ENCODE data around the gene AFF3. TPM values are rescaled to one million over a fixed set of nuclear protein-coding genes. Genes with fewer than 3 reads are reported as not detected.
A peak's percentile ranks its signal among the peaks of the same experiment; 100 is the strongest.

AFF3 gene
- total and polyA plus RNA-seq, 8 donors = 16.4 to 42.0 (median 21.4) TPM

- intact Hi-C loops (cut with DNase I) = no loop called here
- ATAC-seq = no peak
These were observed 533.5 kb downstream of the AFF3 start for GRCh38 chr2:99608861-99609260.

GRCh38 chr2:99607861-99608491, 534.4 kb downstream of the AFF3 start:
- Histone ChIP-seq H3K9me3 (no peaks in the 10 kb centered on the region), H3K36me3 (no peaks in the 10 kb centered on the region), H3K27me3 (no peaks in the 10 kb centered on the region), H3K4me3 (no peak overlapping the region), H3K4me1 (no peaks in the 10 kb centered on the region), H3K27ac (no peak overlapping the region)
- DNase-seq (no peak), ATAC-seq (no peak)
- intact Hi-C loops (cut with DNase I) = no loop called here
- TF ChIP-seq, protein P1, sequence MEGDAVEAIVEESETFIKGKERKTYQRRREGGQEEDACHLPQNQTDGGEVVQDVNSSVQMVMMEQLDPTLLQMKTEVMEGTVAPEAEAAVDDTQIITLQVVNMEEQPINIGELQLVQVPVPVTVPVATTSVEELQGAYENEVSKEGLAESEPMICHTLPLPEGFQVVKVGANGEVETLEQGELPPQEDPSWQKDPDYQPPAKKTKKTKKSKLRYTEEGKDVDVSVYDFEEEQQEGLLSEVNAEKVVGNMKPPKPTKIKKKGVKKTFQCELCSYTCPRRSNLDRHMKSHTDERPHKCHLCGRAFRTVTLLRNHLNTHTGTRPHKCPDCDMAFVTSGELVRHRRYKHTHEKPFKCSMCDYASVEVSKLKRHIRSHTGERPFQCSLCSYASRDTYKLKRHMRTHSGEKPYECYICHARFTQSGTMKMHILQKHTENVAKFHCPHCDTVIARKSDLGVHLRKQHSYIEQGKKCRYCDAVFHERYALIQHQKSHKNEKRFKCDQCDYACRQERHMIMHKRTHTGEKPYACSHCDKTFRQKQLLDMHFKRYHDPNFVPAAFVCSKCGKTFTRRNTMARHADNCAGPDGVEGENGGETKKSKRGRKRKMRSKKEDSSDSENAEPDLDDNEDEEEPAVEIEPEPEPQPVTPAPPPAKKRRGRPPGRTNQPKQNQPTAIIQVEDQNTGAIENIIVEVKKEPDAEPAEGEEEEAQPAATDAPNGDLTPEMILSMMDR (IDR thresholded peaks at IDR 0.05) = no peak

More at GRCh38 chr2:99608861-99609260, 533.5 kb downstream of the AFF3 start:
- TF ChIP-seq, protein P1 (IDR thresholded peaks at IDR 0.05) = no peak
- Histone ChIP-seq H3K4me3 (no peak overlapping the region), H3K4me1 (no peaks in the 10 kb centered on the region), H3K27ac (no peak overlapping the region), H3K9me3 (no peaks in the 10 kb centered on the region), H3K27me3 (no peaks in the 10 kb centered on the region), H3K36me3 (no peaks in the 10 kb centered on the region)
- no peak for DNase-seq

DNA sequence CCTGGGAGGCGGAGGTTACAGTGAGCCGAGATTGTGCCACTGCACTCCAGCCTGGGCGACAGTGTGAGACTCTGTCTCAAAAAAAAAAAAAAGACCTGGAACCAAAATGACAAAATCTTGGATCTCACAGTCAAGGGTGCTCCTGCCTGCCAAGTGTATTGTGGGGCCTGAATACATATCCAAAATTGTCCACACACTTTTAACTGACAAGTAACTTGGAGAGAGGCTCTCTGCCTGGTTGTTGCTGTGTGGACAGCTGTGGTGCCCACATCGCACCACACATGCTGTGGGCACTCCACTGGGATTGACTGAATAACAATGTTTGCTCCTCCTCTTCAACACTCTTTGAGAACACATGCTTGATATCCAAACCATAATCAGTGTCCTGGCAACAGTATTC, 534.9 kb downstream of the AFF3 start:
- TF ChIP-seq, protein P1 (IDR thresholded peaks at IDR 0.05) = no peak
- no peak overlapping the region for H3K4me3 ChIP-seq
- intact Hi-C loops (cut with DNase I) = no loop called here
- ATAC-seq = peak; percentile 53
- H3K27me3 ChIP-seq = no peaks in the 10 kb centered on the region
- H3K9me3 ChIP-seq = no peaks in the 10 kb centered on the region
- peak in 1 of 4 donors; percentile 11 for DNase-seq
- no peaks in the 10 kb centered on the region for H3K36me3 ChIP-seq
- no peaks in the 10 kb centered on the region for H3K4me1 ChIP-seq
- H3K27ac ChIP-seq = no peak overlapping the region

GRCh38 chr2:99605036-99605435, 537.4 kb downstream of the AFF3 start:
- no peaks in the 10 kb centered on the region for H3K36me3 ChIP-seq
- H3K27ac ChIP-seq = no peak overlapping the region
- no peaks in the 10 kb centered on the region for H3K9me3 ChIP-seq
- ATAC-seq = no peak
- TF ChIP-seq, protein P1 (IDR thresholded peaks at IDR 0.05) = no peak
- H3K4me3 ChIP-seq = no peak overlapping the region
- no peaks in the 10 kb centered on the region for H3K27me3 ChIP-seq
- H3K4me1 ChIP-seq = no peaks in the 10 kb centered on the region
- no peak for DNase-seq
- intact Hi-C loops (cut with DNase I) = no loop called here

DNA sequence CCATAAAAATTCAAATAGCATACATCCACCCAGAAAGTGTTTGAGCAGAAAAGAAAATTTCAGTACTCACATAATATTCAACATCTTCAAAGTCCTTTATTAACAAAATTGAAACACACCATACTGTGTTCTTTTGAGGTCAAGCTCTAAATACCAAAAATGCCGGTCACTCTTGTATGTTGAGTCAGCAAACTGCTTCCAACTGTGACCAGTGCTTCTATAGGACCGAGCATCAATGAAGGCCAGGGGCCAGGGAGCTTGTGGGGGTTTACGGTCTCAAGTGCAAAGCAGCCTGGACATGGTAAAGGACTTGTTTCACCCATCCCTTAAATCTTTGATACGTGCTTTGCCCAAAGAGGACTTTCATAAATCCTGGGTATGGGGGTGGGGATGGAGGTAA, 539.9 kb downstream of the AFF3 start:
- ATAC-seq (no peak), DNase-seq (no peak)
- no peak overlapping the region for H3K4me3 ChIP-seq
- H3K9me3 ChIP-seq = no peaks in the 10 kb centered on the region
- intact Hi-C loops (cut with DNase I) = no loop called here
- no peaks in the 10 kb centered on the region for H3K4me1 ChIP-seq
- TF ChIP-seq, protein P1 (IDR thresholded peaks at IDR 0.05) = no peak
- no peak overlapping the region for H3K27ac ChIP-seq
- H3K36me3 ChIP-seq = no peaks in the 10 kb centered on the region
- H3K27me3 ChIP-seq = no peaks in the 10 kb centered on the region

Data from left lung (tissue), 10 donors.